Inferior parietal cortex (tissue), 1 donor: ENCODE data around the gene ABI2.
A peak's percentile ranks its signal among the peaks of the same experiment; 100 is the strongest.

ENCODE experiments used
- DNase-seq: peaks from one replicate; pipeline ENCODE4 v3.0.0-alpha.2; 2016; ENCODE audit errors: extremely low spot score

ABI2 gene

GRCh38 chr2:203476881-203477280 lies 148.7 kb downstream of the ABI2 start:
- no peak for DNase-seq

GRCh38 chr2:203480623-203481022 lies 152.4 kb downstream of the ABI2 start:
- DNase-seq = no peak

GRCh38 chr2:203484266-203485112 lies 156.3 kb downstream of the ABI2 start:
- DNase-seq = peak; percentile 45

GRCh38 chr2:203489531-203489930 lies 161.3 kb downstream of the ABI2 start:
- DNase-seq = no peak

- DNase-seq = no peak
Observed at GRCh38 chr2:203490391-203490790, 162.2 kb downstream of the ABI2 start.

- DNase-seq = no peak
Observed at GRCh38 chr2:203492965-203493364, 164.8 kb downstream of the ABI2 start.
